ENCODE measurements around the gene CCR6. TPM values are rescaled to one million over a fixed set of nuclear protein-coding genes. Genes with fewer than 3 reads are reported as not detected.

Gene CCR6
- total RNA-seq, 1 experiment from 2014 or later = not detected

DNA sequence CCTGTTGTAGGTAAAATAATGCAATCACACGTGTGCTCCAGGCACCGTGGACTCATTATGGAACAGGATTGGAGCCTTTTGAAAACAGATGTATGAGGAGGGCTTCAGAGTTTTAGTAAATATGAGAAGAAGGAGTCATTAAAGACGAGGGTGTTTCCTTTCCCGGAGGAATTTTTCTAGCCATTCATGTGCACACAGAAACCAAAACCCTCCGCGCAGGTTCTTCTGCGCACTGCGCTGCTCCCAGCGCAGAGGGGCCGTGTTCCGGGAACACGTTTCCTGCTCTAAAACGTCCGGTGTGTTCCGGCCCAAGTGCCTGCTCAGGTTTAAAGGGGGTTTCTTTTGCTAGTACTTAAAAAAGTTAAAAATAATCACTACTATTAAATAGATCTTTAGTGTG is 23.2 kb downstream of the CCR6 start:
- intact Hi-C loops (cut with micrococcal nuclease; ENCODE audit: unreplicated experiment) = no loop called here
- Histone ChIP-seq H3K27me3 (replicated peaks; ENCODE audit: control insufficient read depth, insufficient read depth, low read length) (no peaks in the 10 kb centered on the region), H3K4me3 (ENCODE audit: low read depth, low read length) (no peak overlapping the region), H3K36me3 (ENCODE audit: control insufficient read depth, insufficient read depth, low read length) (no peaks in the 10 kb centered on the region), H3K9me3 (no peaks in the 10 kb centered on the region), H3K4me1 (no peaks in the 10 kb centered on the region)
- ChIA-PET CTCF (no interaction called here), POLR2A (no interaction called here)
- Mint-ChIP-seq H3K27me3 (ENCODE audit: insufficient read depth, unreplicated experiment) (peaks cover 4% of the 10 kb centered on the region), H3K36me3 (ENCODE audit: insufficient read depth, unreplicated experiment) (no peaks in the 10 kb centered on the region), H3K9me3 (ENCODE audit: unreplicated experiment) (no peaks in the 10 kb centered on the region), H3K4me3 (ENCODE audit: unreplicated experiment) (no peak overlapping the region), H3K27ac (ENCODE audit: unreplicated experiment) (no peak overlapping the region), H3K4me1 (ENCODE audit: low read depth, unreplicated experiment) (no peaks in the 10 kb centered on the region)
- TF ChIP-seq, protein P1, sequence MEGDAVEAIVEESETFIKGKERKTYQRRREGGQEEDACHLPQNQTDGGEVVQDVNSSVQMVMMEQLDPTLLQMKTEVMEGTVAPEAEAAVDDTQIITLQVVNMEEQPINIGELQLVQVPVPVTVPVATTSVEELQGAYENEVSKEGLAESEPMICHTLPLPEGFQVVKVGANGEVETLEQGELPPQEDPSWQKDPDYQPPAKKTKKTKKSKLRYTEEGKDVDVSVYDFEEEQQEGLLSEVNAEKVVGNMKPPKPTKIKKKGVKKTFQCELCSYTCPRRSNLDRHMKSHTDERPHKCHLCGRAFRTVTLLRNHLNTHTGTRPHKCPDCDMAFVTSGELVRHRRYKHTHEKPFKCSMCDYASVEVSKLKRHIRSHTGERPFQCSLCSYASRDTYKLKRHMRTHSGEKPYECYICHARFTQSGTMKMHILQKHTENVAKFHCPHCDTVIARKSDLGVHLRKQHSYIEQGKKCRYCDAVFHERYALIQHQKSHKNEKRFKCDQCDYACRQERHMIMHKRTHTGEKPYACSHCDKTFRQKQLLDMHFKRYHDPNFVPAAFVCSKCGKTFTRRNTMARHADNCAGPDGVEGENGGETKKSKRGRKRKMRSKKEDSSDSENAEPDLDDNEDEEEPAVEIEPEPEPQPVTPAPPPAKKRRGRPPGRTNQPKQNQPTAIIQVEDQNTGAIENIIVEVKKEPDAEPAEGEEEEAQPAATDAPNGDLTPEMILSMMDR (IDR thresholded peaks at IDR 0.05; ENCODE audit: insufficient read depth in 1 of 2, low read depth in 1 of 2, low read length in 1 of 2, severe bottlenecking in 1 of 2, unreplicated experiment in 1 of 2) = no peak
- BruUV-seq (replicated peaks) = no TSS peak
- DNase-seq = no peak

DNA sequence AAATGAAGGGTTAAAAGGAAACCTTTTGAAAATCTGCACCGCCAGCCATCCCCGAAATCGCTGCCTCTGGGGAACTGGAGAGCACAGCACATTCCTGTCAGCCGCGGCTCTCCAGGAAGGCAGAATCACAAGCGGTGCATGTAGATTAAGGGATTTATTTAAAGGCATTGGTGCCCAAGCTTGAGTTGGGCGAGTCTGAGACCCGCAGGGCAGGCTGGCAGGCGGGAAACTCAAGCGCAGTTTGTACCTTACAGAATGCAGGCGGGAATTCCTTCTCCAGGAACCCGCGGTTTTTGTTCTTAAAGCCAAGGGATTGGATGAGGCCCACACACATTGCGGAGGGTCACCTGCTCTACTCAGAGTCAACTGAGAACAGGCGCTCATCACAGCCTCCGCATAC is 24.1 kb downstream of the CCR6 start:
- ChIA-PET CTCF (no interaction called here), POLR2A (no interaction called here)
- H3K27me3 ChIP-seq (replicated peaks; ENCODE audit: control insufficient read depth, insufficient read depth, low read length) = no peaks in the 10 kb centered on the region
- no peaks in the 10 kb centered on the region for H3K36me3 ChIP-seq (ENCODE audit: control insufficient read depth, insufficient read depth, low read length)
- no peak overlapping the region for H3K27ac Mint-ChIP-seq (ENCODE audit: unreplicated experiment)
- no peak overlapping the region for H3K4me3 Mint-ChIP-seq (ENCODE audit: unreplicated experiment)
- no peak for DNase-seq
- no peaks in the 10 kb centered on the region for H3K4me1 Mint-ChIP-seq (ENCODE audit: low read depth, unreplicated experiment)
- TF ChIP-seq, protein P1 (IDR thresholded peaks at IDR 0.05; ENCODE audit: insufficient read depth in 1 of 2, low read depth in 1 of 2, low read length in 1 of 2, severe bottlenecking in 1 of 2, unreplicated experiment in 1 of 2) = no peak
- H3K9me3 ChIP-seq = no peaks in the 10 kb centered on the region
- H3K36me3 Mint-ChIP-seq (ENCODE audit: insufficient read depth, unreplicated experiment) = no peaks in the 10 kb centered on the region
- BruUV-seq (replicated peaks) = no TSS peak
- intact Hi-C loops (cut with micrococcal nuclease; ENCODE audit: unreplicated experiment) = no loop called here
- no peaks in the 10 kb centered on the region for H3K4me1 ChIP-seq
- peaks cover 4% of the 10 kb centered on the region for H3K27me3 Mint-ChIP-seq (ENCODE audit: insufficient read depth, unreplicated experiment)
- H3K4me3 ChIP-seq (ENCODE audit: low read depth, low read length) = no peak overlapping the region
- H3K9me3 Mint-ChIP-seq (ENCODE audit: unreplicated experiment) = no peaks in the 10 kb centered on the region

DNA sequence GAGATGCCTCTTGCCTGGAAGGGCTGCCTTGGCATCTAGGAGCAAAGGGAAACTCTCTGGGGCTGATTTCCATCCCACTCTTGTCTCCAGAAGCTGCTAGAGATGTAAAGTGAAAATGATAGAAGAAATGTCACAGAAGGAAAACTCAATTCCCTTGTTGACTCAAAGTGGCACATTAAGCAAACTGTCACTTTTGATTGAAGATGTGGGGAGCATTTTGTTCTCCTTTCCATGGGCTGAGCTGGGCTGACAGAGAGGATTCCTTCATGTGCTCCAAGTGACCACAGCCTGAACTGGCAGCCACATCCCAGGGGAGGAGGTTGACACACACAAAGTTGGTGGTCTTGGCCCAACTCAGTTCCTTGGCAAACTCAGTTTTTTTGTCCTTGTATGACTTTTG is 25.1 kb downstream of the CCR6 start:
- no TSS peak for BruUV-seq (replicated peaks)
- H3K27me3 Mint-ChIP-seq (ENCODE audit: insufficient read depth, unreplicated experiment) = peaks cover 4% of the 10 kb centered on the region
- H3K4me1 Mint-ChIP-seq (ENCODE audit: low read depth, unreplicated experiment) = no peaks in the 10 kb centered on the region
- no peak overlapping the region for H3K4me3 Mint-ChIP-seq (ENCODE audit: unreplicated experiment)
- intact Hi-C loops (cut with micrococcal nuclease; ENCODE audit: unreplicated experiment) = no loop called here
- no peak overlapping the region for H3K27ac Mint-ChIP-seq (ENCODE audit: unreplicated experiment)
- TF ChIP-seq, protein P1 (IDR thresholded peaks at IDR 0.05; ENCODE audit: insufficient read depth in 1 of 2, low read depth in 1 of 2, low read length in 1 of 2, severe bottlenecking in 1 of 2, unreplicated experiment in 1 of 2) = no peak
- Histone ChIP-seq H3K9me3 (no peaks in the 10 kb centered on the region), H3K4me1 (no peaks in the 10 kb centered on the region), H3K27me3 (replicated peaks; ENCODE audit: control insufficient read depth, insufficient read depth, low read length) (no peaks in the 10 kb centered on the region), H3K4me3 (ENCODE audit: low read depth, low read length) (no peak overlapping the region), H3K36me3 (ENCODE audit: control insufficient read depth, insufficient read depth, low read length) (no peaks in the 10 kb centered on the region)
- H3K9me3 Mint-ChIP-seq (ENCODE audit: unreplicated experiment) = no peaks in the 10 kb centered on the region
- H3K36me3 Mint-ChIP-seq (ENCODE audit: insufficient read depth, unreplicated experiment) = no peaks in the 10 kb centered on the region
- ChIA-PET CTCF (no interaction called here), POLR2A (no interaction called here)
- DNase-seq = no peak

Measured in Caco-2 (cell line).